CD14-positive monocyte (primary cell): ENCODE data around the gene SPECC1L. TPM values are rescaled to one million over a fixed set of nuclear protein-coding genes. Genes with fewer than 3 reads are reported as not detected.
"Not testable (repeated sequence)": the region's sequence is repeated elsewhere in the genome, so short reads cannot be mapped to it uniquely, and the experiment has no call there.

Source experiments
- DNase-seq, 3 donors: peaks; one replicate each; pipeline ENCODE4 v3.0.0-alpha.2; 2011 to 2022
- H2AFZ ChIP-seq: 2 replicates; pipeline ENCODE4 v1.6.0; 2012; ENCODE audit warnings: mild to moderate bottlenecking, low read depth, low read length, inconsistent platforms; ENCODE audit not compliant: insufficient read depth, poor library complexity, severe bottlenecking
- H3K27ac ChIP-seq, 2 donors: 1 replicate in 1 of 2; 2 replicates in 1 of 2; pipeline ENCODE4 v1.5.1; 2012 to 2013; ENCODE audit warnings: low read length in 2 of 2, control low read depth in 1 of 2, inconsistent platforms in 1 of 2, low read depth in 1 of 2, mild to moderate bottlenecking in 1 of 2
- H3K27me3 ChIP-seq, 2 donors: one replicate each; pipeline versions ENCODE4 v1.6.0 to v1.6.1; 2011 to 2013; ENCODE audit warnings: low read length in 2 of 2; ENCODE audit not compliant: control insufficient read depth in 2 of 2, insufficient read depth in 2 of 2
- H3K36me3 ChIP-seq, 2 donors: replicated peaks in 1 of 2; 1 replicate in 1 of 2; 2 replicates in 1 of 2; pipeline versions ENCODE4 v1.5.1 to v1.6.1; 2012 to 2013; ENCODE audit warnings: low read length in 2 of 2, control low read depth in 1 of 2, inconsistent platforms in 1 of 2, mild to moderate bottlenecking in 1 of 2; ENCODE audit not compliant: insufficient read depth in 2 of 2, control insufficient read depth in 1 of 2
- H3K4me1 ChIP-seq, 2 donors: 1 replicate in 1 of 2; 2 replicates in 1 of 2; pipeline versions ENCODE4 v1.5.1 to v1.6.1; 2012 to 2013; ENCODE audit warnings: low read length in 2 of 2, control low read depth in 1 of 2, inconsistent platforms in 1 of 2, mild to moderate bottlenecking in 1 of 2, moderate library complexity in 1 of 2; ENCODE audit not compliant: insufficient read depth in 2 of 2, control insufficient read depth in 1 of 2
- H3K4me2 ChIP-seq: replicated peaks from 2 replicates; pipeline ENCODE3; 2012; ENCODE audit warnings: low read length, moderate library complexity, mild to moderate bottlenecking; ENCODE audit not compliant: poor library complexity, severe bottlenecking; ENCODE audit errors: extremely low read depth
- H3K4me3 ChIP-seq, 3 experiments: fragments of 200-600 bp in 1 of 3; sonication (generic) in 1 of 3; replicated peaks in 1 of 3; 1 replicate in 2 of 3; 2 replicates in 1 of 3; pipeline ENCODE4 v1.5.1; 2011 to 2013; ENCODE audit warnings: low read length in 3 of 3, mild to moderate bottlenecking in 3 of 3, control low read depth in 2 of 3, low read depth in 2 of 3, inconsistent platforms in 1 of 3, moderate library complexity in 1 of 3
- H3K79me2 ChIP-seq: 2 replicates; pipeline ENCODE4 v1.6.0; 2012; ENCODE audit warnings: mild to moderate bottlenecking, control low read depth, inconsistent platforms, low read length, moderate library complexity; ENCODE audit not compliant: insufficient read depth
- H3K9ac ChIP-seq: 2 replicates; pipeline ENCODE4 v1.6.0; 2017; ENCODE audit warnings: low read length, mild to moderate bottlenecking; ENCODE audit not compliant: insufficient read depth, poor library complexity, severe bottlenecking
- H3K9me3 ChIP-seq, 2 donors: replicated peaks in 1 of 2; 1 replicate in 1 of 2; 2 replicates in 1 of 2; pipeline versions ENCODE4 v1.5.1 to v1.6.1; 2012 to 2013; ENCODE audit warnings: low read length in 2 of 2, control low read depth in 1 of 2; ENCODE audit not compliant: control insufficient read depth in 1 of 2, insufficient read depth in 1 of 2
- H4K20me1 ChIP-seq: 2 replicates; pipeline ENCODE4 v1.6.0; 2012; ENCODE audit warnings: mild to moderate bottlenecking, low read length, control low read depth, moderate library complexity; ENCODE audit not compliant: insufficient read depth
- H3K27ac Mint-ChIP-seq, 7 donors: one replicate each; pipeline ENCODE4 v1.8.0; 2020; ENCODE audit warnings: mild to moderate bottlenecking in 7 of 7, mixed read lengths in 7 of 7, moderate library complexity in 6 of 7, inconsistent platforms in 2 of 7
- H3K27me3 Mint-ChIP-seq, 3 donors: one replicate each; pipeline ENCODE4 v1.8.0; 2021 to 2022; ENCODE audit warnings: low read depth in 3 of 3, mild to moderate bottlenecking in 3 of 3, mixed read lengths in 3 of 3, moderate library complexity in 3 of 3, inconsistent platforms in 1 of 3
- H3K36me3 Mint-ChIP-seq, 2 donors: one replicate each; pipeline ENCODE4 v1.8.0; 2020; ENCODE audit warnings: mixed read lengths in 2 of 2, inconsistent platforms in 1 of 2, mild to moderate bottlenecking in 1 of 2
- H3K4me1 Mint-ChIP-seq: one replicate; pipeline ENCODE4 v1.8.0; 2020; ENCODE audit warnings: mild to moderate bottlenecking, mixed read lengths
- H3K4me3 Mint-ChIP-seq, 2 donors: one replicate each; pipeline ENCODE4 v1.8.0; 2020; ENCODE audit warnings: mild to moderate bottlenecking in 2 of 2, mixed read lengths in 2 of 2, moderate library complexity in 1 of 2
- H3K9me3 Mint-ChIP-seq, 7 donors: one replicate each; pipeline ENCODE4 v1.8.0; 2020 to 2022; ENCODE audit warnings: mixed read lengths in 7 of 7, mild to moderate bottlenecking in 6 of 7, moderate library complexity in 6 of 7, inconsistent platforms in 2 of 7
- CTCF ChIP-seq: fragments of 200-600 bp; IDR thresholded peaks from one replicate; pipeline ENCODE4 v1.8.0; 2022; ENCODE audit warnings: antibody characterized with exemption, mild to moderate bottlenecking
- WGBS: methylation state at CpG from one replicate; pipeline ENCODE4 v1.1.5; 2013; ENCODE audit warnings: missing lambda C conversion rate; ENCODE audit not compliant: insufficient coverage; 5-methylcytosine and 5-hydroxymethylcytosine counted together
- intact Hi-C, 2 donors: fragments of 100-400 bp; cut with micrococcal nuclease; formaldehyde crosslinking; loops; one replicate each; pipeline versions ENCODE4 v1.15.0 to v1.15.1; 2023
- polyA plus RNA-seq, 3 donors: library from polyadenylated mRNA; depleted of rRNA in 1 of 3; unstranded in 2 of 3; stranded (reverse) in 1 of 3; fragments of 300-500 nt in 2 of 3; fragments of >200 nt in 1 of 3; fragmentation: Illumina TruSeq in 2 of 3; gene quantifications; 1 replicate in 2 of 3; 2 replicates in 1 of 3; pipeline ENCODE4 v1.2.3, GENCODE V29; 2012 to 2021

SPECC1L gene
- polyA plus RNA-seq, 3 donors, result 2.5 to 7.2 (median 4.9) TPM

GRCh38 chr22:24280363-24280762 is 9.7 kb downstream of the SPECC1L start:
- H3K9ac ChIP-seq, DNase-seq, H3K27ac ChIP-seq, H3K4me2 ChIP-seq, H2AFZ ChIP-seq, H3K36me3 ChIP-seq, H3K27ac Mint-ChIP-seq, H3K27me3 ChIP-seq, H3K4me3 ChIP-seq, intact Hi-C loops, H3K4me1 ChIP-seq, H3K4me3 Mint-ChIP-seq, H3K9me3 ChIP-seq, H3K9me3 Mint-ChIP-seq, H4K20me1 ChIP-seq, H3K27me3 Mint-ChIP-seq: not testable (repeated sequence)
- H3K4me1 Mint-ChIP-seq, result peaks cover 20% of the 10 kb centered on the region
- no CpG with 5 or more reads among the region's 1 CpG for WGBS
- H3K36me3 Mint-ChIP-seq, result peaks cover 20 to 23% of the 10 kb centered on the region in 2 donors
- peaks cover 85% of the 10 kb centered on the region for H3K79me2 ChIP-seq

GRCh38 chr22:24282401-24282800 is 11.8 kb downstream of the SPECC1L start:
- Mint-ChIP-seq H3K27me3 (no peaks in the 10 kb centered on the region), H3K27ac (no peak overlapping the region), H3K4me1 (peaks cover 30% of the 10 kb centered on the region), H3K4me3 (no peak overlapping the region), H3K9me3 (no peaks in the 10 kb centered on the region), H3K36me3 (peaks cover 11 to 16% of the 10 kb centered on the region in 2 donors)
- Histone ChIP-seq H3K27ac (no peak overlapping the region), H3K4me1 (peaks cover 12 to 26% of the 10 kb centered on the region in 2 donors), H3K9me3 (no peaks in the 10 kb centered on the region), H3K9ac (no peak overlapping the region), H3K79me2 (peaks cover 84% of the 10 kb centered on the region), H4K20me1 (peaks cover 8% of the 10 kb centered on the region), H2AFZ (no peak overlapping the region), H3K4me3 (no peak overlapping the region), H3K4me2 (no peak overlapping the region), H3K36me3 (no peaks in the 10 kb centered on the region), H3K27me3 (no peaks in the 10 kb centered on the region)
- no peak for DNase-seq
- intact Hi-C loops, result no loop called here
- TF ChIP-seq CTCF, result no peak
- WGBS, result no CpG with 5 or more reads among the region's 2 CpGs
